ENCODE data around the gene MRGPRD. TPM values are rescaled to one million over a fixed set of nuclear protein-coding genes. Genes with fewer than 3 reads are reported as not detected.
A peak's percentile ranks its signal among the peaks of the same experiment; 100 is the strongest.

MRGPRD gene
- total RNA-seq, 1 experiment from 2014 or later, result not detected

DNA sequence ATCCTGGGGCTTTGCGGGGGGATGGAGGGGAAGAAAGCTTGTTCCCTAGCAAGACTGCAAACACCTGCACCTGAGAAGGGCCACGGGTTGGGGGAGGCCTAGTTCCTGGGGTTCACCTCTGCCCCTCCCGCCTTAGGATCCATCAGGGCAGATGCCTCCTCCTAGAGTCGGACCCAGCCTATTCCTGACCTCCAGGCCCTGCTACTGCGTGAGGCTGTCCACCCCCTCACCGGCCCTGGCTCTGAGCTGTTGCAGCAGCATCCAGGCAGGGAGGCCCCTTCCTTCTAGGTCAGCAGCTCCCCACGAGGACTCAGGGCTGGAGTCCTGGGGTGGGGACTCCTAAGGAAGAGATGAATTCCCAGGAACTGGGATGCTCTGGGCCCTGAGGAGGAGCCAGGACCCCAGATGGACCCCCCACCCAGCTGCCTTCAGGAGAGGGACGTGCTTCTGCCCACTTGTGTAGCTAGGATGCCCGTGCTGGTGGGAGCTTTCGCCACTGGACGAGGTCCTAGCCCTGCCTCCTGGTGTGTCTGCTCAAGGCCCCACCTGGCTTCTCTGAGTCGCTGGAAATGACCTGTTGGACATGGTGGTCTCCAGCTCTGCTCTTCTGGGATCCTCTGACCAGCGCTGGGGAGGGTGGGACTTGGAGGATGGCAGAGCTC, 21.9 kb upstream of the MRGPRD start:
- H3K27ac Mint-ChIP-seq (ENCODE audit: low read depth, unreplicated experiment), result no peak overlapping the region
- H3K4me3 Mint-ChIP-seq (ENCODE audit: unreplicated experiment), result no peak overlapping the region
- no peak for DNase-seq (ENCODE audit: unreplicated experiment)
- ChIA-PET POLR2A (no interaction called here), CTCF (interaction anchor here (0.8 to 2.2 kb wide), 2 partner anchors 10 to 536 kb away, joined by 4 to 6 read pairs; partner anchors contain the start of gene MRGPRF)
- no peaks in the 10 kb centered on the region for H3K4me1 Mint-ChIP-seq (ENCODE audit: insufficient read depth, unreplicated experiment)
- TF ChIP-seq, protein P1, sequence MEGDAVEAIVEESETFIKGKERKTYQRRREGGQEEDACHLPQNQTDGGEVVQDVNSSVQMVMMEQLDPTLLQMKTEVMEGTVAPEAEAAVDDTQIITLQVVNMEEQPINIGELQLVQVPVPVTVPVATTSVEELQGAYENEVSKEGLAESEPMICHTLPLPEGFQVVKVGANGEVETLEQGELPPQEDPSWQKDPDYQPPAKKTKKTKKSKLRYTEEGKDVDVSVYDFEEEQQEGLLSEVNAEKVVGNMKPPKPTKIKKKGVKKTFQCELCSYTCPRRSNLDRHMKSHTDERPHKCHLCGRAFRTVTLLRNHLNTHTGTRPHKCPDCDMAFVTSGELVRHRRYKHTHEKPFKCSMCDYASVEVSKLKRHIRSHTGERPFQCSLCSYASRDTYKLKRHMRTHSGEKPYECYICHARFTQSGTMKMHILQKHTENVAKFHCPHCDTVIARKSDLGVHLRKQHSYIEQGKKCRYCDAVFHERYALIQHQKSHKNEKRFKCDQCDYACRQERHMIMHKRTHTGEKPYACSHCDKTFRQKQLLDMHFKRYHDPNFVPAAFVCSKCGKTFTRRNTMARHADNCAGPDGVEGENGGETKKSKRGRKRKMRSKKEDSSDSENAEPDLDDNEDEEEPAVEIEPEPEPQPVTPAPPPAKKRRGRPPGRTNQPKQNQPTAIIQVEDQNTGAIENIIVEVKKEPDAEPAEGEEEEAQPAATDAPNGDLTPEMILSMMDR (IDR thresholded peaks at IDR 0.05; ENCODE audit: unreplicated experiment), result no peak
- H3K36me3 Mint-ChIP-seq (ENCODE audit: insufficient read depth, unreplicated experiment), result no peaks in the 10 kb centered on the region
- intact Hi-C loops (cut with micrococcal nuclease), result no loop called here
- no TSS peak for BruUV-seq (replicated peaks)
- H3K27me3 Mint-ChIP-seq (ENCODE audit: insufficient read depth, unreplicated experiment), result no peaks in the 10 kb centered on the region
- H3K9me3 Mint-ChIP-seq (ENCODE audit: unreplicated experiment), result no peaks in the 10 kb centered on the region

DNA sequence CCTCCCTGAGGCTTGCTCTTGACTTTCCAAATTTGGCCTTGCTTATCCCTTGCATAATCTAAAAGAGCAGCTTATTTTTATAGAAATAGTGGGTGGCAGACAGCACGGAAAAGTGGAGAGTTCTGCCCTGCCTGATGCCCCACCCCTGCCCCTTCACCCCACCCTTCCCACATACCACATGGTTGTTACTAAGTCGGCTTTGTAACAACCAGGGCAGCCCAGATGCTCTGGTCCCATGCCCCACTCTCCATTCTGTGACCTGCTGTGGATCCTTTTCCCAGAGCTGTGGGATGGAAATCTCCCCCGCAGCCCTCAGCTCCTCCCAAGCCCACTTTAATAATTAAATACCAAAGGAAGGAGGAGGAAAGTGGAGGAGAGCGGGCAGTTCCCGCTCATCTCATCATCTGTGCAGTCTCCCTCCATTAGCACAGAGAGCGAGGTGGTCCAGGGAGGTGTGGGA, 21.4 kb upstream of the MRGPRD start:
- Mint-ChIP-seq H3K36me3 (ENCODE audit: insufficient read depth, unreplicated experiment) (no peaks in the 10 kb centered on the region), H3K4me3 (ENCODE audit: unreplicated experiment) (no peak overlapping the region), H3K9me3 (ENCODE audit: unreplicated experiment) (no peaks in the 10 kb centered on the region), H3K4me1 (ENCODE audit: insufficient read depth, unreplicated experiment) (no peaks in the 10 kb centered on the region), H3K27ac (ENCODE audit: low read depth, unreplicated experiment) (no peak overlapping the region), H3K27me3 (ENCODE audit: insufficient read depth, unreplicated experiment) (no peaks in the 10 kb centered on the region)
- ChIA-PET POLR2A (no interaction called here), CTCF (interaction anchor here (0.6 to 2.2 kb wide), 3 partner anchors 11 to 536 kb away, joined by 3 to 6 read pairs (median 4); partner anchors contain the start of gene MRGPRF)
- no TSS peak for BruUV-seq (replicated peaks)
- intact Hi-C loops (cut with micrococcal nuclease), result no loop called here
- no peak for DNase-seq (ENCODE audit: unreplicated experiment)
- TF ChIP-seq, protein P1 (IDR thresholded peaks at IDR 0.05; ENCODE audit: unreplicated experiment), result no peak

GRCh38 chr11:69001243-69002081, 20.7 kb upstream of the MRGPRD start:
- ChIA-PET POLR2A (no interaction called here), CTCF (interaction anchor here (0.6 to 2.2 kb wide), 4 partner anchors 11 to 537 kb away, joined by 3 to 6 read pairs (median 4); partner anchors contain the start of gene MRGPRF)
- no peak for DNase-seq (ENCODE audit: unreplicated experiment)
- Mint-ChIP-seq H3K4me1 (ENCODE audit: insufficient read depth, unreplicated experiment) (no peaks in the 10 kb centered on the region), H3K9me3 (ENCODE audit: unreplicated experiment) (no peaks in the 10 kb centered on the region), H3K4me3 (ENCODE audit: unreplicated experiment) (no peak overlapping the region), H3K27ac (ENCODE audit: low read depth, unreplicated experiment) (no peak overlapping the region), H3K27me3 (ENCODE audit: insufficient read depth, unreplicated experiment) (no peaks in the 10 kb centered on the region), H3K36me3 (ENCODE audit: insufficient read depth, unreplicated experiment) (no peaks in the 10 kb centered on the region)
- no TSS peak for BruUV-seq (replicated peaks)
- TF ChIP-seq, protein P1 (IDR thresholded peaks at IDR 0.05; ENCODE audit: unreplicated experiment), result no peak
- intact Hi-C loops (cut with micrococcal nuclease), result no loop called here

DNA sequence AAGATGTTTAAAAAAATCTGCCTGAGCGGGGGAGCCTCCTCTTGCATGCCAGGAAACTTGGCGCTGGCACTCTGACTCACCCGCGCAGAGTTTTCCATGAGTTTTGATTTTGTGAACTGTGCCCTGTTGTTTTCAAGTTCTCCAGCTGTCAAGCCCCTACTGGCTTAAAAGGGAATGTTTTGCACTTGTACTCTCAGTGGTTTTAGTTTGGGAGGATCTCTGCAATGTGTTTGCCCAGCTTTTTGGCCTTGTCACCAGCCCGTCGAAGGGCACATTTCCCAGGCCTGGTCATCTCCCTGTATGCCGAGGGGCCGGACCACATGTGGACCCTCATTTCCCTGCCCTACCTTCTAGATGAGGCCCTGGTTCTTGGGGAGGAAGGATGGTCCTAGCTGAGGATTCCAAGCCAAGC, 20.1 kb upstream of the MRGPRD start:
- Mint-ChIP-seq H3K9me3 (ENCODE audit: unreplicated experiment) (no peaks in the 10 kb centered on the region), H3K4me3 (ENCODE audit: unreplicated experiment) (no peak overlapping the region), H3K4me1 (ENCODE audit: insufficient read depth, unreplicated experiment) (no peaks in the 10 kb centered on the region), H3K27ac (ENCODE audit: low read depth, unreplicated experiment) (no peak overlapping the region), H3K36me3 (ENCODE audit: insufficient read depth, unreplicated experiment) (peaks cover under 1% of the 10 kb centered on the region), H3K27me3 (ENCODE audit: insufficient read depth, unreplicated experiment) (no peaks in the 10 kb centered on the region)
- TF ChIP-seq, protein P1 (IDR thresholded peaks at IDR 0.05; ENCODE audit: unreplicated experiment), result peak; percentile 25
- intact Hi-C loops (cut with micrococcal nuclease), result no loop called here
- ChIA-PET CTCF (interaction anchor here (0.7 to 2.2 kb wide), 2 partner anchors 12 to 96 kb away, joined by 3 to 6 read pairs; partner anchors contain the start of gene MRGPRF), POLR2A (no interaction called here)
- BruUV-seq (replicated peaks), result no TSS peak
- DNase-seq (ENCODE audit: unreplicated experiment), result peak; percentile 67

Measured in MCF 10A (cell line).